Endothelial cell of umbilical vein (primary cell): ENCODE measurements around the gene RET. TPM values are rescaled to one million over a fixed set of nuclear protein-coding genes. Genes with fewer than 3 reads are reported as not detected.

Experiments used
- BruUV-seq: library from RNA; stranded (reverse); fragments of 400-500 nt; replicated peaks from 2 replicates; lab custom pipeline; 2021; lab: Mats Ljungman, UMichigan
- CTCF ChIA-PET: fragments of 300-600, 350-600 bp; sonication (Branson Sonifier 250); formaldehyde crosslinking; loops from one replicate; lab custom pipeline; 2021; ENCODE audit warnings: antibody characterized with exemption, inconsistent platforms; lab: Charles Lee
- POLR2A ChIA-PET: fragments of 300-600, 350-600 bp; sonication (Branson Sonifier 250); formaldehyde crosslinking; loops from one replicate; lab custom pipeline; 2021; ENCODE audit warnings: antibody characterized with exemption, inconsistent platforms; lab: Charles Lee
- DNase-seq: peaks from one replicate; pipeline ENCODE4 v3.0.0-alpha.2; 2011; ENCODE audit warnings: low read depth, low spot score
- FAIRE-seq: peaks from 2 replicates; lab custom pipeline; 2011; peaks lifted over from hg19 to GRCh38; lab: Jason Lieb, UNC
- H2AFZ ChIP-seq: 2 replicates; pipeline ENCODE4 v1.6.0; 2012; ENCODE audit warnings: low read depth, low read length, control low read depth, inconsistent platforms
- H3K27ac ChIP-seq: 2 replicates; pipeline ENCODE4 v1.5.1; 2011; ENCODE audit warnings: low read depth, mild to moderate bottlenecking, control low read depth, low read length, moderate library complexity; ENCODE audit not compliant: insufficient read depth
- H3K27me3 ChIP-seq, 2 experiments: 2 replicates each; pipeline versions ENCODE4 v1.6.0 to v1.6.1; 2011; ENCODE audit warnings: low read length in 2 of 2, mixed read lengths in 1 of 2; ENCODE audit not compliant: control insufficient read depth in 2 of 2, insufficient read depth in 2 of 2
- H3K36me3 ChIP-seq, 2 experiments: 2 replicates in 1 of 2; 3 replicates in 1 of 2; pipeline ENCODE4 v1.5.1; 2011; ENCODE audit warnings: low read length in 2 of 2, mild to moderate bottlenecking in 1 of 2, moderate library complexity in 1 of 2; ENCODE audit not compliant: control insufficient read depth in 2 of 2, insufficient read depth in 2 of 2; ENCODE audit errors: extremely low read depth in 1 of 2
- H3K4me1 ChIP-seq: 3 replicates; pipeline ENCODE4 v1.5.1; 2011; ENCODE audit warnings: mild to moderate bottlenecking, low read length; ENCODE audit not compliant: control insufficient read depth, insufficient read depth; ENCODE audit errors: extremely low read depth
- H3K4me2 ChIP-seq: 2 replicates; pipeline ENCODE4 v1.6.1; 2011; ENCODE audit warnings: low read length, control low read depth, mixed read lengths; ENCODE audit not compliant: insufficient read depth
- H3K4me3 ChIP-seq, 3 experiments: fragments of 200-600 bp in 1 of 3; sonication (generic), shearing (Covaris generic) in 1 of 3; replicated peaks in 1 of 3; 2 replicates each; pipeline ENCODE4 v1.5.1; 2011 to 2016; ENCODE audit warnings: control low read depth in 3 of 3, low read length in 3 of 3, mild to moderate bottlenecking in 2 of 3, inconsistent platforms in 1 of 3, low read depth in 1 of 3, moderate library complexity in 1 of 3; ENCODE audit not compliant: insufficient read depth in 1 of 3
- H3K79me2 ChIP-seq: 2 replicates; pipeline ENCODE4 v1.6.0; 2012; ENCODE audit warnings: low read length, inconsistent platforms; ENCODE audit not compliant: control insufficient read depth, insufficient read depth
- H3K9ac ChIP-seq: replicated peaks from 2 replicates; pipeline ENCODE3; 2011; ENCODE audit warnings: low read length, control low read depth; ENCODE audit not compliant: insufficient read depth; ENCODE audit errors: extremely low read depth
- H3K9me1 ChIP-seq: replicated peaks from 3 replicates; pipeline ENCODE4 v1.6.0; 2011; ENCODE audit warnings: mild to moderate bottlenecking, low read length; ENCODE audit not compliant: control insufficient read depth, insufficient read depth; ENCODE audit errors: extremely low read depth
- H3K9me3 ChIP-seq: replicated peaks from 2 replicates; pipeline ENCODE4 v1.5.1; 2012; ENCODE audit warnings: low read length, inconsistent platforms; ENCODE audit not compliant: control insufficient read depth, insufficient read depth
- H4K20me1 ChIP-seq: replicated peaks from 2 replicates; pipeline ENCODE3; 2011; ENCODE audit warnings: mild to moderate bottlenecking, low read length; ENCODE audit not compliant: control insufficient read depth, insufficient read depth; ENCODE audit errors: extremely low read depth
- CTCF ChIP-seq, 2 donors: IDR thresholded peaks; 1 replicate in 1 of 2; 2 replicates in 1 of 2; pipeline ENCODE4 v1.5.1; 2011; ENCODE audit warnings: low read length in 2 of 2, mild to moderate bottlenecking in 2 of 2, moderate library complexity in 2 of 2, control low read depth in 1 of 2, inconsistent platforms in 1 of 2, low read depth in 1 of 2; ENCODE audit not compliant: insufficient read depth in 1 of 2; ENCODE audit errors: extremely low read depth in 1 of 2
- EZH2 ChIP-seq: IDR thresholded peaks from 2 replicates; pipeline ENCODE4 v1.6.1; 2012; ENCODE audit warnings: borderline replicate concordance, low read depth, mild to moderate bottlenecking, moderate library complexity, low read length, inconsistent platforms; ENCODE audit not compliant: severe bottlenecking
- FOS ChIP-seq: IDR thresholded peaks from 2 replicates; pipeline ENCODE4 v1.6.1; 2011; ENCODE audit warnings: mild to moderate bottlenecking, low read length, moderate library complexity, borderline replicate concordance; ENCODE audit not compliant: insufficient read depth
- GATA2 ChIP-seq: IDR thresholded peaks from 2 replicates; pipeline ENCODE4 v1.7.0; 2011; ENCODE audit warnings: low read depth, mild to moderate bottlenecking, moderate library complexity, mixed read lengths, low read length; ENCODE audit not compliant: insufficient read length, insufficient read depth
- JUN ChIP-seq: IDR thresholded peaks from 2 replicates; pipeline ENCODE4 v1.6.1; 2011; ENCODE audit warnings: borderline replicate concordance, low read depth; ENCODE audit not compliant: insufficient read length, insufficient read depth
- MAX ChIP-seq: IDR thresholded peaks from 2 replicates; pipeline ENCODE4 v1.6.1; 2011; ENCODE audit not compliant: insufficient read depth, insufficient read length
- MYC ChIP-seq: IDR thresholded peaks from one replicate; pipeline ENCODE4 v1.6.1; 2011; ENCODE audit warnings: mild to moderate bottlenecking, low read depth, low read length
- POLR2A ChIP-seq: IDR thresholded peaks from 2 replicates; pipeline ENCODE4 v1.6.1; 2012; ENCODE audit warnings: low read depth, mild to moderate bottlenecking, control low read depth, low read length
- POLR2AphosphoS5 ChIP-seq: IDR thresholded peaks from 2 replicates; pipeline ENCODE4 v1.6.1; 2012; ENCODE audit warnings: low read depth, mild to moderate bottlenecking, control low read depth, low read length, moderate library complexity; ENCODE audit not compliant: insufficient read depth
- dilution Hi-C: fragments of 300-500 bp; cut with MboI; formaldehyde crosslinking; loops from one replicate; pipeline ENCODE4 v1.15.0; 2019; ENCODE audit warnings: low sequenced_read_pairs; ENCODE audit not compliant: extremely low pct_ligation_motif_present
- intact Hi-C: fragments of 100-400 bp; cut with micrococcal nuclease; formaldehyde crosslinking; loops from one replicate; pipeline ENCODE4 v1.10.0; 2022
- polyA plus RNA-seq, 4 experiments: library from polyadenylated mRNA; depleted of rRNA in 3 of 4; stranded (reverse) in 3 of 4; unstranded in 1 of 4; fragments of >200 nt; gene quantifications; 2 replicates each; pipeline versions ENCODE4 v1.2.1 to v1.2.3, GENCODE V29; 2011 to 2012; ENCODE audit warnings: missing spikeins in 1 of 4
- total RNA-seq: library from RNA; stranded (reverse); gene quantifications from 2 replicates; pipeline ENCODE4 v1.2.3, GENCODE V29; 2021

Gene RET
- total and polyA plus RNA-seq, 2 donors (not counting 3 experiments of a cell fraction or from before 2014, with no cell fraction given): 0.04 to 0.22 TPM

- dilution Hi-C loops: no loop called here
- Histone ChIP-seq H3K9ac (no peak overlapping the region), H3K36me3 (no peaks in the 10 kb centered on the region), H2AFZ (no peak overlapping the region), H4K20me1 (no peaks in the 10 kb centered on the region), H3K27me3 (no peaks in the 10 kb centered on the region), H3K27ac (no peak overlapping the region), H3K79me2 (no peaks in the 10 kb centered on the region), H3K4me1 (peaks cover 4% of the 10 kb centered on the region), H3K9me3 (no peaks in the 10 kb centered on the region), H3K4me2 (no peak overlapping the region), H3K9me1 (no peaks in the 10 kb centered on the region), H3K4me3 (no peak overlapping the region)
- FAIRE-seq (no peak), DNase-seq (no peak)
- POLR2A ChIA-PET: no interaction called here
- BruUV-seq: no TSS peak
- intact Hi-C loops: no loop called here
- CTCF ChIA-PET: no interaction called here
- TF ChIP-seq POLR2A: no peak
- no peak for TF ChIP-seq GATA2
- TF ChIP-seq JUN: no peak
These were observed 33.6 kb downstream of the RET start for GRCh38 chr10:43110338-43111071.

GRCh38 chr10:43111101-43111500 lies 34.2 kb downstream of the RET start:
- Histone ChIP-seq H3K9me3 (no peaks in the 10 kb centered on the region), H4K20me1 (no peaks in the 10 kb centered on the region), H3K27ac (no peak overlapping the region), H3K27me3 (no peaks in the 10 kb centered on the region), H3K9ac (no peak overlapping the region), H3K36me3 (no peaks in the 10 kb centered on the region), H3K4me1 (peaks cover 4% of the 10 kb centered on the region), H2AFZ (no peak overlapping the region), H3K9me1 (no peaks in the 10 kb centered on the region), H3K4me3 (no peak overlapping the region), H3K79me2 (no peaks in the 10 kb centered on the region), H3K4me2 (no peak overlapping the region)
- dilution Hi-C loops: no loop called here
- TF ChIP-seq POLR2AphosphoS5: no peak
- TF ChIP-seq MYC: no peak
- TF ChIP-seq CTCF (IDR thresholded peaks at IDR 0.05; ENCODE audit: extremely low read depth in 1 of 2, insufficient read depth in 1 of 2, low read depth in 1 of 2, low read length in 2 of 2): no peak
- no peak for TF ChIP-seq POLR2A
- no peak for TF ChIP-seq FOS
- no peak for TF ChIP-seq JUN
- no peak for TF ChIP-seq MAX
- no peak for TF ChIP-seq EZH2
- no peak for TF ChIP-seq GATA2
- no peak for DNase-seq
- intact Hi-C loops: no loop called here
- no TSS peak for BruUV-seq
- CTCF ChIA-PET: interaction anchor here (1.2 kb wide), 1 partner anchor 8 kb away, joined by 3 read pairs; no protein-coding TSS in a partner anchor
- no peak for FAIRE-seq
- POLR2A ChIA-PET: no interaction called here
